ENCODE data around the gene STAT5B.
"Not testable (repeated sequence)": the region's sequence is repeated elsewhere in the genome, so short reads cannot be mapped to it uniquely, and the experiment has no call there.

STAT5B gene

GRCh38 chr17:42225646-42226045, 50.5 kb downstream of the STAT5B start:
- DNase-seq, result peak; percentile 57

GRCh38 chr17:42224651-42225050, 51.5 kb downstream of the STAT5B start:
- no peak for DNase-seq

GRCh38 chr17:42221886-42222745, 54.1 kb downstream of the STAT5B start:
- DNase-seq, result peak; percentile 90

DNA sequence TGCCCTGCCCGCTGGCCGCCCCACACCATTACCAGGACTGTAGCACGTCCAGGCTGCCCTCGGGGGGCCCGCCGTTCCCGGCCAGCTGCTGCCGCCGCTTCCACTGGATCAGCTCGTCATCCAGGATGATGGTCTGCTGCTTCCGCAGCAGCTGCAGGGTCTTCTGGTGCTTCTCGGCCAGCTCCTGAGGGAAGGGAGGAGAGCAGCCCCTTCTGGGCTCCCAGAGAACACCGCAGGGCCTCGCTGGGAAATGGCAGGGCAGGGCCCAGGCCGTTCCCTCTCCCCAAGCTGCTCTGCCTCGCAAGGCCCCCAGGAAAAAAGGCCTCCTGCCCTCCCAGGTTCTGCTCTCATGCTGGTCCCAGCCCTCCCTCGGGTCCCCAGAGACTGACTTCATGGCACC, 56.9 kb downstream of the STAT5B start:
- DNase-seq, result not testable (repeated sequence)

DNA sequence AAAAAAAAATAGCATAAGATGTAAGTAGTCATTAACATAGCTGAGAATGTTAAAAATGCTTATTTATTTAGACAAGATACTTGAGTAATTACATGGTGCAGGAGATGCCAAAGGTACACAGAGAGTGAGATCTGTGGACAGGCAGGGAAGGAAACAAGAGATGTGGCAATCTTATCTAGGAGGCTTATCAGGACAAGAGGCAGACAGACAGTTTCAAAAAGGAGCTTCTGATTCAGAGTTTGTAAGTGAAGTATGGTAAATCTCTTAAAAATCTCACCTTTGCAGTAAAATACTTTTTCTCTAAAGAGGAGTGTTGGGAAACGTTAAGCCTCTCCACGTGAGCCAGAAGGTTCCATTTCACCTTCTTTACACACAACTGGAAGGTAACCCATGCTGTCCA, 62.0 kb downstream of the STAT5B start:
- DNase-seq, result peak; percentile 40

DNA sequence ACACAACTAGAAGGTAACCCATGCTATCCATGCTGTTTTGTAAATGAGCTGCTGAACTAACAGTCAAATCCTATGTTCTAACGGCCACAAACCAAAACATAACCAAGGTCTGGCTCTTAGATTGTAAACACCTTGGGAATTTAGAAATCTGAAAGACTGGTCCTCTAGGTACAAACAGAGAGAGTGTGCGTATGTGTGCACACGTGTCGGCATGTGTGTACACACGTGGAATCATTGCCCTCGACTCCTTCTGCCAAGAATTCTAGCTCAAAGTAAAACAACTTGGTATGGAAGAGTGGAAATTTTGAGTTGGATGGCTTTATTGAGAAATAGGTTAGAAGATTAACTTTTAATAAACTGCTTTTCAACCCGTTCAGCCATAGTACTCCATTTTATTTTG, 63.8 kb downstream of the STAT5B start:
- DNase-seq, result no peak

GRCh38 chr17:42211921-42212341, 64.3 kb downstream of the STAT5B start:
- DNase-seq, result not testable (repeated sequence)

GRCh38 chr17:42210046-42210445, 66.1 kb downstream of the STAT5B start:
- DNase-seq, result no peak

GRCh38 chr17:42206153-42206612, 70.0 kb downstream of the STAT5B start:
- not testable (repeated sequence) for DNase-seq

DNA sequence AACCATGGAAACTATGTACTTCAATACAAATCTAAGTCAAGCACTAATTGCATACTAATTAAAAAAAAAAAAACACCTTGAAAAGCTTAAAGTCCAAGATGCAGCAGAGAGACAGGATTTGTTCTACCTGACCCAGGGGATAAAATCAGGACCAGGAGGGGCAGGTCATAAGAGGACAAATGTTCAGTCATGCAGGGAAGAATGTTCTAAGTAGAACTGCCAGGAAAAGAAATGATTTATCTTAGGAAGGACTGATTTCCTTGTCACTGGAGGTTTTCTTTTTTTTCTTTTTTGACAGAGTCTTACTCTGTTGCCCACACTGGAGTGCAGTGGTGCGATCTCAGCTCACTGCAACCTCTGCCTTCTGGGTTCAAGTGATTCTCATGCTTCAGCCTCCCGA, 72.8 kb downstream of the STAT5B start:
- DNase-seq, result no peak

GRCh38 chr17:42202696-42203095, 73.5 kb downstream of the STAT5B start:
- DNase-seq, result no peak

DNA sequence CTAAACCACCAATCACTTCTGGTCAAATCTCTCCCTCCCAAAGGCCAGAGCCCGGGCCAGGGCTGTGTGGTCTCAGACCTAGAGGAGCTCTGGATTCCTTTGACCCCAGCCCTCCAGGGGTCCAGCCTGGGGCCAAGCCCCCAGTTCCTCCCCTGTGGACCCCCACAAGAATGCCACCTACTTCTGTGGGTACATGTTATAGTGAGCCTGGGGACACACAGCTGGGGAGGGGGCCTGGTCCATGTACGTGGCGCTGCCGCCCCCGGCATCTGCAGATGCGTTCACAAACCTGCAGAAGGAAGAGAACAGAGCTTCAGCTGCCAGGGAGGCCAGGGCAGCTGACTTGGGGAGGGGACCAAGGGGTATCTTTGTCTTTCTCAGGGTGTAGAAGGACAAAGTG, 74.0 kb downstream of the STAT5B start:
- no peak for DNase-seq

- no peak for DNase-seq
These were observed 74.8 kb downstream of the STAT5B start for GRCh38 chr17:42201458-42201772.

- peak; percentile 41 for DNase-seq
These were observed 75.3 kb downstream of the STAT5B start for GRCh38 chr17:42200706-42201457.

GRCh38 chr17:42199416-42200011, 76.7 kb downstream of the STAT5B start:
- peak; percentile 35 for DNase-seq

GRCh38 chr17:42198897-42199296, 77.3 kb downstream of the STAT5B start:
- peak; percentile 89 for DNase-seq

DNA sequence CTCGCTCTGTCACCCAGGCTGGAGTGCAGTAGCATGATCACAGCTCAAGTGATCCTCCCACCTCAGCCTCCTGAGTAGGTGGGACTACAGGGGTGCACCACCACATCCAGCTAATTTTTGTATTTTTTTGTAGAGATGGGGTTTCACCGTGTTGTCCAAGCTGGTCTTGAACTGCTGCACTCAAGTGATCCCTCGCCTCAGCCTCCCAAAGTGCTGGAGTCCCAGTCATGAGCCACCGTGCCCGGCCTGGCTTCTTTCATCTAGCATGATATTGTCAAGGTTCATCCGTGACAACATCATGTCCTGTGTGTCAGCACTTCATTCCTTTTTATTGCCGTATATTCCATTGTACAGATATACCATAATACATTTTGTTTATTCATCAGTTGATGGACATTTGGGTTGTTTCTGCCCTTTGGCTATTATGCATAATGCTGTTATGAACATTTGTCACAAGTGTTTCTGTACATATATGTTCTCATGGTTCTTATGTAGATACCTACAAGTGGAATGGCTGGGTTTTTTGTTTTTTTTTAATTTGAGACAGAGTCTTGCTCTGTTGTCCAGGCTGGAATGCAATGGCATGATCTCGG, 78.5 kb downstream of the STAT5B start:
- no peak for DNase-seq

- DNase-seq, result peak; percentile 96
These were observed 82.0 kb downstream of the STAT5B start, which contains the start of gene GHDC for GRCh38 chr17:42193969-42194899. GHDC (minus strand) TSS chr17:42194494; CDS start chr17:42193581, 913 bp downstream.

DNA sequence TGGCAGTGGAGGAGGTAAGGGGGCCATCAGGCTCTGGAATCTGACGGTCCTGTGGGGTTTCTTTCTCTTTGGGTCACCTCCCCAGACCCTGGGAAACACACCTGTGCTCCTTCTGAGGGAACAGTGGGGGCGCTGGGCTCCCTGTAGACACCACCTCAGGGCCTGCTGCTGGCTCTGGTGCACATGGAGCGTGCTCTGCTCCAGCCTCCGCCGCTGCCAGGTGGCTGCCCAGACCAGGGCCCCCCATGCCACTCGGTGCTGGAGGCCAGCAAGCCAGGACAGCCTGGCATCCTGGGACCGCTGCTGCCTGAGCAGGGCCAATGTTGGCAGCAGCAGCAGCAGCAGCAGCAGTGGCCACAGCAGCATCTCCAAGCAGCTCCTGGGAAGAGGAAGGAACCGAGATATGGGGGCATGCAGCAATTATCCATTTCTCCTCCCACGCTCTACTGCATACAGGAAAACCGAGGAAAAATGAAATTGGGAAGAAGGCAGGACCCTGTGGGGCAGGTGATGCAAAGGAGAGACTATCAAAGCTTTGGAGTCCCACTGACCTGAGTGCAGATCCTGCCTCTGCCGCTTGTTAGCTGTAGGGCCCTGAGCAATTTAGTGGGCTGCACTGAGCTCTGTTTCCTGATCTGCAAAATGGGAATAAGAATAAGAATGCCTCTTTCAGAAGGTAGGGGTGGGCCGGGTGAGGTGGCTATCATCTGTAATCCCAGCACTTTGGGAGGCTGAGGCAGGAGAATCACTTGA, 82.8 kb downstream of the STAT5B start:
- no peak for DNase-seq

- no peak for DNase-seq
These were observed 83.7 kb downstream of the STAT5B start for GRCh38 chr17:42192189-42193126.
